Trophoblast cell (in vitro differentiated cells and primary cell): ENCODE data around the gene ATP6V0D1.
A peak's percentile ranks its signal among the peaks of the same experiment; 100 is the strongest.

Experiments
- DNase-seq, 2 donors: peaks; one replicate each; pipeline ENCODE4 v3.0.0-alpha.2; 2016
- H2AFZ ChIP-seq: 2 replicates; pipeline ENCODE4 v1.6.1; 2013; ENCODE audit warnings: low read length, moderate library complexity, mild to moderate bottlenecking; ENCODE audit not compliant: insufficient read depth, poor library complexity
- H2AK5ac ChIP-seq: 2 replicates; pipeline ENCODE4 v1.6.1; 2013; ENCODE audit warnings: mild to moderate bottlenecking, low read length
- H2BK120ac ChIP-seq: 2 replicates; pipeline ENCODE4 v1.6.1; 2013; ENCODE audit warnings: low read length, mild to moderate bottlenecking, moderate library complexity; ENCODE audit not compliant: insufficient read depth, poor library complexity
- H2BK12ac ChIP-seq: 2 replicates; pipeline ENCODE4 v1.6.1; 2013; ENCODE audit warnings: mild to moderate bottlenecking, low read length, moderate library complexity
- H2BK5ac ChIP-seq: 2 replicates; pipeline ENCODE4 v1.6.1; 2013; ENCODE audit warnings: low read length, low read depth, moderate library complexity, mild to moderate bottlenecking; ENCODE audit not compliant: poor library complexity
- H3K14ac ChIP-seq: 2 replicates; pipeline ENCODE4 v1.6.1; 2013; ENCODE audit warnings: mild to moderate bottlenecking, low read length
- H3K18ac ChIP-seq: 2 replicates; pipeline ENCODE4 v1.6.1; 2013; ENCODE audit warnings: mild to moderate bottlenecking, low read length
- H3K23ac ChIP-seq: 2 replicates; pipeline ENCODE4 v1.6.1; 2013; ENCODE audit warnings: low read length
- H3K27ac ChIP-seq: 2 replicates; pipeline ENCODE4 v1.5.1; 2013; ENCODE audit warnings: low read depth, mild to moderate bottlenecking, inconsistent platforms, low read length, moderate library complexity
- H3K27me3 ChIP-seq: 2 replicates; pipeline ENCODE4 v1.6.1; 2013; ENCODE audit warnings: inconsistent platforms, mild to moderate bottlenecking, low read length, moderate library complexity; ENCODE audit not compliant: insufficient read depth
- H3K36me3 ChIP-seq, 2 experiments: 1 replicate in 1 of 2; 2 replicates in 1 of 2; pipeline ENCODE4 v1.6.1; 2013; ENCODE audit warnings: low read length in 2 of 2, mild to moderate bottlenecking in 2 of 2, moderate library complexity in 1 of 2; ENCODE audit not compliant: insufficient read depth in 2 of 2, control insufficient read depth in 1 of 2
- H3K4ac ChIP-seq: 2 replicates; pipeline ENCODE4 v1.6.1; 2013; ENCODE audit warnings: low read depth, mild to moderate bottlenecking, low read length, moderate library complexity
- H3K4me1 ChIP-seq, 2 experiments: 1 replicate in 1 of 2; 2 replicates in 1 of 2; pipeline ENCODE4 v1.6.1; 2013; ENCODE audit warnings: low read length in 2 of 2, mild to moderate bottlenecking in 2 of 2, moderate library complexity in 1 of 2; ENCODE audit not compliant: insufficient read depth in 2 of 2, control insufficient read depth in 1 of 2
- H3K4me2 ChIP-seq: 2 replicates; pipeline ENCODE4 v1.6.1; 2013; ENCODE audit warnings: inconsistent platforms, mild to moderate bottlenecking, low read length, moderate library complexity
- H3K4me3 ChIP-seq: 2 replicates; pipeline ENCODE4 v1.5.1; 2013; ENCODE audit warnings: mild to moderate bottlenecking, low read depth, low read length, inconsistent platforms
- H3K79me1 ChIP-seq: one replicate; pipeline ENCODE4 v1.6.1; 2013; ENCODE audit warnings: low read length
- H3K79me2 ChIP-seq: 2 replicates; pipeline ENCODE4 v1.6.1; 2013; ENCODE audit warnings: low read length, mild to moderate bottlenecking; ENCODE audit not compliant: control insufficient read depth, insufficient read depth, poor library complexity
- H3K9ac ChIP-seq: 2 replicates; pipeline ENCODE4 v1.6.1; 2013; ENCODE audit warnings: mild to moderate bottlenecking, low read length
- H3K9me3 ChIP-seq: 2 replicates; pipeline ENCODE4 v1.6.1; 2013; ENCODE audit warnings: low read depth, mild to moderate bottlenecking, control low read depth, inconsistent platforms, low read length; ENCODE audit not compliant: insufficient read depth
- H4K12ac ChIP-seq: 2 replicates; pipeline ENCODE4 v1.6.1; 2013; ENCODE audit warnings: low read depth, mild to moderate bottlenecking, low read length, moderate library complexity
- H4K8ac ChIP-seq: 2 replicates; pipeline ENCODE4 v1.6.1; 2013; ENCODE audit warnings: low read depth, mild to moderate bottlenecking, low read length, moderate library complexity
- H4K91ac ChIP-seq: one replicate; pipeline ENCODE4 v1.6.1; 2013; ENCODE audit warnings: low read depth, mild to moderate bottlenecking, low read length, moderate library complexity
- WGBS: extraction: QIAGEN DNeasy Blood & Tissue Kit; methylation state at CpG from one replicate; pipeline ENCODE4 v1.1.7; 2013; ENCODE audit warnings: missing lambda C conversion rate; ENCODE audit not compliant: insufficient read length, insufficient coverage; ENCODE audit errors: extremely low coverage; 5-methylcytosine and 5-hydroxymethylcytosine counted together

Gene ATP6V0D1

DNA sequence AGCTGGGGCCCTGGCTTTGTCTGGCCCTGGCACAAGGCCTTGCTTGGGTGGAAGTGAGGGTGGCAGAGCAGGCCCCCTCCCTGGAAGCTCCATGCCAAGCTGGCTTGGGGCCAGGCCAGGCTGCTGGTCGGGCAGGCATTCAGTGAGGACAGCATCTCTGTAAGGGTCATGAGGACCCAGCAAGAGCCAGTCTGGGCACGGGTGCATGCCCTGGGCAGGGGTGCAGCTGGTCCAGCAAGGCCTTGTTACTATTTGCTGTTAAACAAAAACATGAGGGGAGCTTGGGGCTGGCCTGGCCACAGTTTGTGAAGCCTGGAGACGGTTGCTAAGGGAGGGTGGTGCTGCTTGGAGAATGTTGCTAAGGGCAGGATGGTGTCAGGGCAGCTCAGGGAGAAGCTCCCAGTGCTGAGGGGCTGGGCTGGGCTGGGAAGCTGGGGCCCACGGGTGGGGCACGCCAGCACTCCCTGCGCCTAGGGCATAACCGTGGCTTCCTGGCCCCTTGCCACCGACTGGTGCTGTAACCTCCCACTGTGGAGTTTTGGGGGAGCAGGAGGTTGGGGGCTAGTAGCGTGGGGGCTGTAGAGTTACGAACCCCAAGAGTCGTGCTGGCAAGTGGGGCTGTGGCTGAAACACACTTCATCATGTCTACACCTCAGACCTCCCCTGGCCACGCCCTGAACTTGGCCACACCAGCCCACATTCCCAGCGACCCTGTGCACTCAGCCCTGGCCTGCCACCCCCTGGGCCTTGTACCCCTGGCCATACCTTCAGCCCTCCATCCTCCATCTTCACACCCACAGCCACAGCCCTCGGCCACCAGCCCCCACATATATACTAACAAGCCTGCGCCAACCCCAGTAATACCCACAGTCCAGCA, 89.3 kb downstream of the ATP6V0D1 start:
- Histone ChIP-seq H3K4me2 (no peak overlapping the region), H3K9ac (no peak overlapping the region), H2AFZ (no peak overlapping the region), H4K12ac (no peak overlapping the region), H2BK5ac (no peak overlapping the region), H3K36me3 (no peaks in the 10 kb centered on the region), H4K8ac (no peak overlapping the region), H3K27me3 (peaks cover 33% of the 10 kb centered on the region), H3K27ac (no peak overlapping the region), H3K18ac (no peak overlapping the region), H3K23ac (no peak overlapping the region), H3K4me3 (no peak overlapping the region), H2AK5ac (no peak overlapping the region), H3K79me2 (no peaks in the 10 kb centered on the region), H3K4ac (no peak overlapping the region), H3K14ac (no peak overlapping the region), H3K79me1 (no peaks in the 10 kb centered on the region), H2BK12ac (no peak overlapping the region), H3K9me3 (peaks cover 2% of the 10 kb centered on the region), H2BK120ac (no peak overlapping the region), H4K91ac (no peak overlapping the region), H3K4me1 (peaks cover 15 to 19% of the 10 kb centered on the region in 2 experiments)
- no CpG with 5 or more reads among the region's 15 CpGs for WGBS
- no peak for DNase-seq

GRCh38 chr16:67390816-67391423, 90.0 kb downstream of the ATP6V0D1 start:
- H3K79me1 ChIP-seq, result no peaks in the 10 kb centered on the region
- WGBS, result no CpG with 5 or more reads among the region's 11 CpGs
- no peak overlapping the region for H2BK120ac ChIP-seq
- H3K9me3 ChIP-seq, result peaks cover 2% of the 10 kb centered on the region
- no peak overlapping the region for H4K12ac ChIP-seq
- no peaks in the 10 kb centered on the region for H3K36me3 ChIP-seq
- H4K8ac ChIP-seq, result no peak overlapping the region
- H3K4me2 ChIP-seq, result no peak overlapping the region
- H3K4me3 ChIP-seq, result no peak overlapping the region
- no peak overlapping the region for H3K14ac ChIP-seq
- H4K91ac ChIP-seq, result no peak overlapping the region
- H2BK12ac ChIP-seq, result no peak overlapping the region
- peaks cover 9 to 13% of the 10 kb centered on the region in 2 experiments for H3K4me1 ChIP-seq
- no peak overlapping the region for H2BK5ac ChIP-seq
- no peak overlapping the region for H2AFZ ChIP-seq
- H3K27me3 ChIP-seq, result peaks cover 32% of the 10 kb centered on the region
- H2AK5ac ChIP-seq, result no peak overlapping the region
- H3K79me2 ChIP-seq, result no peaks in the 10 kb centered on the region
- H3K23ac ChIP-seq, result no peak overlapping the region
- no peak overlapping the region for H3K27ac ChIP-seq
- no peak overlapping the region for H3K18ac ChIP-seq
- H3K9ac ChIP-seq, result no peak overlapping the region
- H3K4ac ChIP-seq, result no peak overlapping the region
- DNase-seq, result no peak

DNA sequence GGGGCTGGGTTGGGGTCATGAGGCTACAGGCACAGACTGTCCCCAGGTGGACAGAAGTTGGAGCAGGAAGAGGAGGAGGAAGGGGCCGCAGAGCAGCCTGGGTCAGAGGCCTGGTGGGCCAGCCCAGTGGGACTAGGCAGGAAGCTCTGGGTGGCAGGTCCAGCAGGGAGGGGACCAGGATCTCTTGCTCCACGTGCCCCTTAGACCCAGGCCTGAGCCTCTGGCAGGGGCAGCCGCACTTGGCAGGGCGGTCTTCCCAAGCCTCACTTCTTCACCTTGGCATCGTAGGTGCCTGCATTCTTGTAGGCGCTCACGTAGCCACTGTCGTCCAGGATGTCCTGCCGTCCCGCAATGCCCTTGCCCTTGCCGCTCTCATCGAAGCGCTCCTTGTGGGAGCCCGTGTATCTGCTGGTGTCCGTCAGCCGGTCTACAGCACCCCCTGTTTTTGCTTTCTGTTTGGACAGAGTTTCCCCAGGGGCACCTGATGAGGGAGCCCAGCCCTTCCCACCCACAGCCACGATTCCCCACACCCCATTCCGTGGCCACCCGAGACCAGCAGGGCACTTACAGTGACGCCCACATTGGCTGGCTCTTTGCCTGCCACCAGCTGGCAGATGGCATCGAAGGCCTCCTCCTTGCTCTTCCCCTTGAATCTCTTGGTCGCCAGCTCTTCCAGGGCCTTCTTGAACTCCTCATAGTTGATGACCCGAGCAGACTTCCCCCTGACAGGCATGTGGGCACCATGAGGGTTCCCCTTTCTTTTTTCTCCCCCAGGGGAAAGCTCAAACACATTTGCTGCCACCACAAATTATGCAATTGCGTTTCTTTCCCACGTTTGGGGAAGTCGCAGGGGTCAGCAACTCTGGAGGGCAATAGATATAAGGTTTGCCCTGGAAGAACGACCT, 90.8 kb downstream of the ATP6V0D1 start:
- peak in 1 of 2 donors; percentile 43 for DNase-seq
- Histone ChIP-seq H4K91ac (no peak overlapping the region), H3K14ac (no peak overlapping the region), H4K8ac (no peak overlapping the region), H2BK5ac (no peak overlapping the region), H3K79me2 (no peaks in the 10 kb centered on the region), H2BK12ac (no peak overlapping the region), H3K4me3 (no peak overlapping the region), H4K12ac (no peak overlapping the region), H3K23ac (no peak overlapping the region), H2AK5ac (no peak overlapping the region), H2BK120ac (no peak overlapping the region), H3K9ac (no peak overlapping the region), H3K27ac (no peak overlapping the region), H3K27me3 (peaks cover 26% of the 10 kb centered on the region), H3K4me2 (no peak overlapping the region), H3K4ac (no peak overlapping the region), H3K4me1 (peaks cover 7 to 11% of the 10 kb centered on the region in 2 experiments), H2AFZ (no peak overlapping the region), H3K36me3 (no peaks in the 10 kb centered on the region), H3K79me1 (no peaks in the 10 kb centered on the region), H3K9me3 (peaks cover 2% of the 10 kb centered on the region), H3K18ac (no peak overlapping the region)
- no CpG with 5 or more reads among the region's 27 CpGs for WGBS

- Histone ChIP-seq H3K4ac (no peak overlapping the region), H4K12ac (no peak overlapping the region), H2AK5ac (no peak overlapping the region), H4K91ac (no peak overlapping the region), H3K4me1 (peaks cover 0 to 5% of the 10 kb centered on the region in 2 experiments), H3K27me3 (peaks cover 11% of the 10 kb centered on the region), H3K9me3 (peaks cover 2% of the 10 kb centered on the region), H3K79me1 (no peaks in the 10 kb centered on the region), H2BK120ac (no peak overlapping the region), H4K8ac (no peak overlapping the region), H2AFZ (no peak overlapping the region), H3K4me3 (no peak overlapping the region), H3K4me2 (no peak overlapping the region), H2BK5ac (no peak overlapping the region), H3K79me2 (no peaks in the 10 kb centered on the region), H3K27ac (no peak overlapping the region), H3K36me3 (no peaks in the 10 kb centered on the region), H3K14ac (no peak overlapping the region), H3K23ac (no peak overlapping the region), H3K18ac (no peak overlapping the region), H3K9ac (no peak overlapping the region), H2BK12ac (no peak overlapping the region)
- DNase-seq, result no peak
- no CpG with 5 or more reads among the region's 2 CpGs for WGBS
Measured at GRCh38 chr16:67388591-67388990, 92.4 kb downstream of the ATP6V0D1 start.
